DOHH2 (cell line): ENCODE results near the gene RNF148.
"Not testable (repeated sequence)": the region's sequence is repeated elsewhere in the genome, so short reads cannot be mapped to it uniquely, and the experiment has no call there.

ENCODE experiments used
- H3F3A ChIP-seq: fragments of 200-600 bp; sonication (generic), shearing (Covaris generic); 2 replicates; pipeline ENCODE4 v1.6.0; 2016; ENCODE audit warnings: antibody characterized with exemption, mild to moderate bottlenecking; ENCODE audit not compliant: control insufficient read depth, insufficient read depth
- H3K27ac ChIP-seq: fragments of 200-600 bp; sonication (generic); 2 replicates; pipeline ENCODE4 v1.5.1; 2014; ENCODE audit warnings: low read depth, mild to moderate bottlenecking, low read length, moderate library complexity
- H3K27me3 ChIP-seq: fragments of 200-600 bp; sonication (generic); 2 replicates; pipeline ENCODE4 v1.6.1; 2014; ENCODE audit warnings: mild to moderate bottlenecking, low read length, mixed read lengths; ENCODE audit not compliant: control insufficient read depth
- H3K36me3 ChIP-seq: fragments of 200-600 bp; sonication (generic); 2 replicates; pipeline ENCODE4 v1.6.1; 2014; ENCODE audit warnings: mild to moderate bottlenecking, low read length, moderate library complexity, mixed read lengths; ENCODE audit not compliant: control insufficient read depth
- H3K4me1 ChIP-seq: fragments of 200-600 bp; sonication (generic); 2 replicates; pipeline ENCODE4 v1.6.1; 2014; ENCODE audit warnings: mild to moderate bottlenecking, low read length, mixed read lengths; ENCODE audit not compliant: control insufficient read depth
- H3K4me2 ChIP-seq: fragments of 200-600 bp; sonication (generic); 2 replicates; pipeline ENCODE4 v1.6.0; 2014; ENCODE audit warnings: mild to moderate bottlenecking, low read length, moderate library complexity
- H3K4me3 ChIP-seq: fragments of 200-600 bp; sonication (generic); 2 replicates; pipeline ENCODE4 v1.5.1; 2014; ENCODE audit warnings: mild to moderate bottlenecking, low read length, mixed read lengths
- H3K79me2 ChIP-seq: fragments of 200-600 bp; sonication (generic); 2 replicates; pipeline ENCODE4 v1.6.1; 2014; ENCODE audit warnings: mild to moderate bottlenecking, low read length, mixed read lengths; ENCODE audit not compliant: control insufficient read depth
- H3K9me2 ChIP-seq: fragments of 200-600 bp; sonication (generic); replicated peaks from 2 replicates; pipeline ENCODE4 v1.6.1; 2014; ENCODE audit warnings: mild to moderate bottlenecking, low read length, mixed read lengths; ENCODE audit not compliant: control insufficient read depth
- H3K9me3 ChIP-seq: fragments of 200-600 bp; sonication (generic); 2 replicates; pipeline ENCODE4 v1.6.1; 2014; ENCODE audit warnings: antibody characterized with exemption, low read length, mixed read lengths; ENCODE audit not compliant: control insufficient read depth, insufficient read depth
- H4K20me1 ChIP-seq: fragments of 200-600 bp; sonication (generic); 2 replicates; pipeline ENCODE4 v1.6.0; 2014; ENCODE audit warnings: low read depth, mild to moderate bottlenecking, antibody characterized with exemption, low read length, moderate library complexity; ENCODE audit not compliant: control insufficient read depth, insufficient read depth
- CTCF ChIP-seq: fragments of 200-600 bp; sonication (generic); IDR thresholded peaks from one replicate; pipeline ENCODE4 v1.5.1; 2014; ENCODE audit warnings: antibody characterized with exemption, mild to moderate bottlenecking, low read depth, low read length; ENCODE audit not compliant: poor library complexity, severe bottlenecking
- EZH2phosphoT487 ChIP-seq: fragments of 200-600 bp; sonication (generic); IDR thresholded peaks from 2 replicates; pipeline ENCODE4 v1.6.1; 2017; ENCODE audit warnings: borderline replicate concordance, mild to moderate bottlenecking, antibody characterized with exemption, low read length, moderate library complexity, mixed read lengths

RNF148 gene

GRCh38 chr7:122679813-122680212 is 22.9 kb downstream of the RNF148 start:
- Histone ChIP-seq H3K4me1 (no peaks in the 10 kb centered on the region), H3F3A (no peaks in the 10 kb centered on the region), H4K20me1 (no peaks in the 10 kb centered on the region), H3K36me3 (no peaks in the 10 kb centered on the region), H3K9me3 (no peaks in the 10 kb centered on the region), H3K79me2 (no peaks in the 10 kb centered on the region), H3K27ac (no peak overlapping the region), H3K4me3 (no peak overlapping the region), H3K9me2 (no peaks in the 10 kb centered on the region), H3K4me2 (no peak overlapping the region), H3K27me3 (no peaks in the 10 kb centered on the region)
- TF ChIP-seq CTCF (no peak), EZH2phosphoT487 (no peak)

GRCh38 chr7:122679269-122679709 is 23.4 kb downstream of the RNF148 start:
- H3F3A ChIP-seq, H3K4me1 ChIP-seq, H3K4me3 ChIP-seq, H3K27ac ChIP-seq, H3K9me2 ChIP-seq, H3K9me3 ChIP-seq, H3K79me2 ChIP-seq, H3K36me3 ChIP-seq, H4K20me1 ChIP-seq, H3K4me2 ChIP-seq, H3K27me3 ChIP-seq: not testable (repeated sequence)

- no peaks in the 10 kb centered on the region for H3K79me2 ChIP-seq
- no peaks in the 10 kb centered on the region for H3K9me2 ChIP-seq
- no peaks in the 10 kb centered on the region for H3K36me3 ChIP-seq
- H4K20me1 ChIP-seq = no peaks in the 10 kb centered on the region
- peaks cover 7% of the 10 kb centered on the region; the same call in 1 of the 2 replicates for H3K9me3 ChIP-seq
- H3K4me1 ChIP-seq = no peaks in the 10 kb centered on the region
- H3K27ac ChIP-seq = no peak overlapping the region
- H3K4me2 ChIP-seq = no peak overlapping the region
- no peaks in the 10 kb centered on the region for H3K27me3 ChIP-seq
- H3K4me3 ChIP-seq = no peak overlapping the region
- H3F3A ChIP-seq = no peaks in the 10 kb centered on the region
- TF ChIP-seq EZH2phosphoT487 = no peak
- no peak for TF ChIP-seq CTCF
Observed at GRCh38 chr7:122677149-122677548, 25.6 kb downstream of the RNF148 start.

GRCh38 chr7:122676466-122676865 is 26.3 kb downstream of the RNF148 start:
- Histone ChIP-seq H3K4me1 (no peaks in the 10 kb centered on the region), H4K20me1 (no peaks in the 10 kb centered on the region), H3K36me3 (no peaks in the 10 kb centered on the region), H3K27me3 (no peaks in the 10 kb centered on the region), H3K4me2 (no peak overlapping the region), H3F3A (no peaks in the 10 kb centered on the region), H3K79me2 (no peaks in the 10 kb centered on the region), H3K27ac (no peak overlapping the region), H3K9me3 (peaks cover 7% of the 10 kb centered on the region; the same call in 1 of the 2 replicates), H3K9me2 (no peaks in the 10 kb centered on the region), H3K4me3 (no peak overlapping the region)
- TF ChIP-seq CTCF (no peak), EZH2phosphoT487 (no peak)
